WTC11 (cell line): ENCODE measurements around the gene ADGRV1. TPM values are rescaled to one million over a fixed set of nuclear protein-coding genes. Genes with fewer than 3 reads are reported as not detected.
A peak's percentile ranks its signal among the peaks of the same experiment; 100 is the strongest.

Source experiments
- ATAC-seq: fragments of 200-7000 bp; cut with Tn5 transposase; 2 replicates; pipeline ENCODE4 v1.10.0; 2021; ENCODE audit warnings: mild to moderate bottlenecking, moderate library complexity
- CTCF ChIA-PET: fragments of 300-600 bp; sonication (Branson Sonifier 250); formaldehyde crosslinking; loops from one replicate; lab custom pipeline; 2021; ENCODE audit warnings: antibody characterized with exemption; lab: Charles Lee
- POLR2A ChIA-PET: fragments of 350-600 bp; sonication (Branson Sonifier 250); formaldehyde crosslinking; loops from one replicate; lab custom pipeline; 2021; ENCODE audit warnings: antibody characterized with exemption; lab: Charles Lee
- DNase-seq: peaks from one replicate; pipeline ENCODE4 v3.0.0; 2021; ENCODE audit warnings: low spot score
- H3K27ac Mint-ChIP-seq: 2 replicates; pipeline ENCODE4 v1.8.0; 2021; ENCODE audit warnings: mixed read lengths
- H3K27me3 Mint-ChIP-seq: 2 replicates; pipeline ENCODE4 v1.8.0; 2021; ENCODE audit warnings: low read depth, mild to moderate bottlenecking, moderate library complexity, mixed read lengths
- H3K36me3 Mint-ChIP-seq: 2 replicates; pipeline ENCODE4 v1.8.0; 2021; ENCODE audit warnings: mixed read lengths
- H3K4me1 Mint-ChIP-seq: 2 replicates; pipeline ENCODE4 v1.8.0; 2022; ENCODE audit warnings: mixed read lengths
- H3K4me3 Mint-ChIP-seq: 2 replicates; pipeline ENCODE4 v1.8.0; 2021; ENCODE audit warnings: mild to moderate bottlenecking, moderate library complexity, mixed read lengths
- H3K9me3 Mint-ChIP-seq: 2 replicates; pipeline ENCODE4 v1.8.0; 2021; ENCODE audit warnings: mixed read lengths
- ARID4B ChIP-seq: sonication (generic); formaldehyde crosslinking; IDR thresholded peaks from 2 replicates; pipeline ENCODE4 v1.8.0; 2023; ENCODE audit warnings: missing genetic modification reagents, mild to moderate bottlenecking, borderline replicate concordance
- CDX4 ChIP-seq: fragments of 250-450 bp; sonication (Bioruptor Pico); IDR thresholded peaks from 2 replicates; pipeline ENCODE4 v1.9.0; 2021; ENCODE audit warnings: moderate library complexity, mild to moderate bottlenecking, inconsistent platforms, borderline replicate concordance
- CTCF ChIP-seq: fragments of 200-600 bp; IDR thresholded peaks from 2 replicates; pipeline ENCODE4 v1.8.0; 2022; ENCODE audit warnings: antibody characterized with exemption
- E2F1 ChIP-seq: sonication (generic); formaldehyde crosslinking; IDR thresholded peaks from 2 replicates; pipeline ENCODE4 v1.8.0; 2022; ENCODE audit warnings: mild to moderate bottlenecking, missing genetic modification reagents
- ETV6 ChIP-seq: sonication (generic); formaldehyde crosslinking; IDR thresholded peaks from 2 replicates; pipeline ENCODE4 v1.8.1; 2022; ENCODE audit warnings: mild to moderate bottlenecking, missing genetic modification reagents
- HMGA2 ChIP-seq: fragments of 250-450 bp; sonication (Bioruptor Pico); IDR thresholded peaks from 2 replicates; pipeline ENCODE4 v1.4.0; 2021; ENCODE audit warnings: mild to moderate bottlenecking, moderate library complexity
- JAZF1 ChIP-seq: fragments of 250-450 bp; sonication (Bioruptor Pico); IDR thresholded peaks from 2 replicates; pipeline ENCODE4 v1.9.0; 2021; ENCODE audit warnings: moderate library complexity, mild to moderate bottlenecking, inconsistent platforms
- MAX ChIP-seq: sonication (generic); formaldehyde crosslinking; IDR thresholded peaks from 2 replicates; pipeline ENCODE4 v1.8.0; 2022; ENCODE audit warnings: mild to moderate bottlenecking, missing genetic modification reagents
- MXD4 ChIP-seq: fragments of 250-450 bp; sonication (Bioruptor Pico); IDR thresholded peaks from 2 replicates; pipeline ENCODE4 v1.8.0; 2021; ENCODE audit warnings: mild to moderate bottlenecking, moderate library complexity, borderline replicate concordance
- NR1H2 ChIP-seq: sonication (generic); formaldehyde crosslinking; IDR thresholded peaks from 2 replicates; pipeline ENCODE4 v1.9.0; 2021; ENCODE audit warnings: mild to moderate bottlenecking, moderate library complexity, missing genetic modification reagents
- NR3C1 ChIP-seq: sonication (generic); formaldehyde crosslinking; conservative IDR thresholded peaks from 2 replicates; pipeline ENCODE4 v1.8.1; 2023; ENCODE audit warnings: low read depth, mild to moderate bottlenecking, missing genetic modification reagents
- PRDM15 ChIP-seq: sonication (generic); formaldehyde crosslinking; IDR thresholded peaks from 2 replicates; pipeline ENCODE4 v1.8.0; 2022; ENCODE audit warnings: missing genetic modification reagents
- RELA ChIP-seq: sonication (generic); formaldehyde crosslinking; IDR thresholded peaks from 2 replicates; pipeline ENCODE4 v1.8.1; 2022; ENCODE audit warnings: missing genetic modification reagents, mild to moderate bottlenecking, borderline replicate concordance
- SMAD3 ChIP-seq: sonication (generic); formaldehyde crosslinking; IDR thresholded peaks from 2 replicates; pipeline ENCODE4 v1.8.0; 2022; ENCODE audit warnings: missing genetic modification reagents, mild to moderate bottlenecking, borderline replicate concordance
- USF1 ChIP-seq: sonication (generic); formaldehyde crosslinking; IDR thresholded peaks from 2 replicates; pipeline ENCODE4 v1.8.0; 2022; ENCODE audit warnings: mild to moderate bottlenecking, missing genetic modification reagents
- ZNF317 ChIP-seq: sonication (generic); formaldehyde crosslinking; IDR thresholded peaks from 2 replicates; pipeline ENCODE4 v1.8.1; 2023; ENCODE audit warnings: low read depth, mild to moderate bottlenecking, moderate library complexity, missing genetic modification reagents, borderline replicate concordance
- ZNF671 ChIP-seq: fragments of 250-450 bp; sonication (Bioruptor Pico); IDR thresholded peaks from 2 replicates; pipeline ENCODE4 v1.8.0; 2021; ENCODE audit warnings: mild to moderate bottlenecking
- total RNA-seq: library from RNA; stranded (reverse); gene quantifications from 3 replicates; pipeline ENCODE4 v1.2.3, GENCODE V29; 2021
- TF ChIP-seq, protein P1 (sequence below): sonication (generic); formaldehyde crosslinking; IDR thresholded peaks from 2 replicates; pipeline ENCODE4 v1.8.0; 2023; ENCODE audit warnings: missing genetic modification reagents
- TF ChIP-seq, protein P2 (sequence below): sonication (generic); formaldehyde crosslinking; IDR thresholded peaks from 2 replicates; pipeline ENCODE4 v1.8.1; 2022; ENCODE audit warnings: missing genetic modification reagents, borderline replicate concordance

ADGRV1 gene
- total RNA-seq, 1 experiment from 2014 or later, result 74.5 TPM

DNA sequence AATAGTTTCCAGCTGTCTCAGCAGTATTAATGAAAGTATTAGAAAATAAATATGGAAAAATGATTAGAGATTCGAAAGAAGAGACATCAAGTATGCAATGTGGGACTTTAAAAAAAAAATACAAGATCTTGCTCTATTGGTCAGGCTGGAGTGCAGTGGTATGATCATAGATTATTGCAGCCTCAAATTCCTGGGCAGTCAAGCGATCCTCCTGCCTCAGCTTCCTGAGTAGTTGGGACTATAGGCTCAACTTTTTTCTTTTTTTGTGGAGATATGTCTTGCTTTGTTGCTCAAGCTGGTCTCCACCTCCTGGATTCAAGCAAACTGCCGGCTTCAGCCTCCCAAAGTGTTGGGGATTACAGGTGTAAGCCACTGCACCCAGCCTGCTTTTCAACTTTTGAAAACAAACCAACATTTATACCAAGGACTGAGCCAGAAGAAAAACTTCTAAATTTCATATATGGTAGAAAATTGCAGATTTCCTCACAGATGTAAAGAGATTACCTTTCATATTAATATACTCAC, 323.1 kb downstream of the ADGRV1 start:
- Mint-ChIP-seq H3K27ac (peak overlapping the region; percentile 58), H3K4me3 (no peak overlapping the region), H3K27me3 (no peaks in the 10 kb centered on the region), H3K4me1 (peaks cover 63% of the 10 kb centered on the region), H3K9me3 (no peaks in the 10 kb centered on the region), H3K36me3 (peaks cover 4% of the 10 kb centered on the region)
- ChIA-PET CTCF (interaction anchor here (0.8 kb wide), 1 partner anchor 51 kb away, joined by 5 read pairs; no protein-coding TSS in a partner anchor), POLR2A (no interaction called here)
- DNase-seq (peak; percentile 21), ATAC-seq (peak; percentile 65)
- TF ChIP-seq, protein P1, sequence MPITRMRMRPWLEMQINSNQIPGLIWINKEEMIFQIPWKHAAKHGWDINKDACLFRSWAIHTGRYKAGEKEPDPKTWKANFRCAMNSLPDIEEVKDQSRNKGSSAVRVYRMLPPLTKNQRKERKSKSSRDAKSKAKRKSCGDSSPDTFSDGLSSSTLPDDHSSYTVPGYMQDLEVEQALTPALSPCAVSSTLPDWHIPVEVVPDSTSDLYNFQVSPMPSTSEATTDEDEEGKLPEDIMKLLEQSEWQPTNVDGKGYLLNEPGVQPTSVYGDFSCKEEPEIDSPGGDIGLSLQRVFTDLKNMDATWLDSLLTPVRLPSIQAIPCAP, result no peak
- TF ChIP-seq NR3C1 (CRISPR knock-in tag), result no peak
- TF ChIP-seq MXD4 (CRISPR knock-in tag), result no peak
- TF ChIP-seq JAZF1 (CRISPR knock-in tag), result no peak
- no peak for TF ChIP-seq ARID4B (CRISPR knock-in tag)
- TF ChIP-seq NR1H2 (CRISPR knock-in tag), result no peak
- TF ChIP-seq RELA, result no peak
- no peak for TF ChIP-seq CTCF
- no peak for TF ChIP-seq E2F1 (CRISPR knock-in tag)
- TF ChIP-seq PRDM15 (CRISPR knock-in tag), result no peak
- TF ChIP-seq, protein P2, sequence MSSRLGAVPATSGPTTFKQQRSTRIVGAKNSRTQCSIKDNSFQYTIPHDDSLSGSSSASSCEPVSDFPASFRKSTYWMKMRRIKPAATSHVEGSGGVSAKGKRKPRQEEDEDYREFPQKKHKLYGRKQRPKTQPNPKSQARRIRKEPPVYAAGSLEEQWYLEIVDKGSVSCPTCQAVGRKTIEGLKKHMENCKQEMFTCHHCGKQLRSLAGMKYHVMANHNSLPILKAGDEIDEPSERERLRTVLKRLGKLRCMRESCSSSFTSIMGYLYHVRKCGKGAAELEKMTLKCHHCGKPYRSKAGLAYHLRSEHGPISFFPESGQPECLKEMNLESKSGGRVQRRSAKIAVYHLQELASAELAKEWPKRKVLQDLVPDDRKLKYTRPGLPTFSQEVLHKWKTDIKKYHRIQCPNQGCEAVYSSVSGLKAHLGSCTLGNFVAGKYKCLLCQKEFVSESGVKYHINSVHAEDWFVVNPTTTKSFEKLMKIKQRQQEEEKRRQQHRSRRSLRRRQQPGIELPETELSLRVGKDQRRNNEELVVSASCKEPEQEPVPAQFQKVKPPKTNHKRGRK (CRISPR knock-in tag), result no peak
- TF ChIP-seq USF1 (CRISPR knock-in tag), result no peak
- TF ChIP-seq CDX4 (CRISPR knock-in tag), result no peak
- no peak for TF ChIP-seq HMGA2 (CRISPR knock-in tag)
- TF ChIP-seq ZNF317 (CRISPR knock-in tag), result no peak
- no peak for TF ChIP-seq SMAD3 (CRISPR knock-in tag)
- no peak for TF ChIP-seq ETV6 (CRISPR knock-in tag)
- TF ChIP-seq ZNF671 (CRISPR knock-in tag), result no peak
- TF ChIP-seq MAX, result no peak
